Umbilical cord (tissue), 2 donors: ENCODE results near the gene PRICKLE2. TPM values are rescaled to one million over a fixed set of nuclear protein-coding genes. Genes with fewer than 3 reads are reported as not detected.

Source experiments
- DNase-seq: peaks from one replicate; pipeline ENCODE4 v3.0.0-alpha.2; 2015; ENCODE audit warnings: low spot score
- total RNA-seq: library from RNA; depleted of rRNA; stranded (reverse); fragments of >200 nt; gene quantifications from one replicate; pipeline ENCODE4 v1.2.3, GENCODE V29; 2014; ENCODE audit warnings: low replicate concordance; ENCODE audit not compliant: insufficient read depth

The PRICKLE2 gene
- total RNA-seq, 1 donor from 2014 or later: 56.1 TPM

DNA sequence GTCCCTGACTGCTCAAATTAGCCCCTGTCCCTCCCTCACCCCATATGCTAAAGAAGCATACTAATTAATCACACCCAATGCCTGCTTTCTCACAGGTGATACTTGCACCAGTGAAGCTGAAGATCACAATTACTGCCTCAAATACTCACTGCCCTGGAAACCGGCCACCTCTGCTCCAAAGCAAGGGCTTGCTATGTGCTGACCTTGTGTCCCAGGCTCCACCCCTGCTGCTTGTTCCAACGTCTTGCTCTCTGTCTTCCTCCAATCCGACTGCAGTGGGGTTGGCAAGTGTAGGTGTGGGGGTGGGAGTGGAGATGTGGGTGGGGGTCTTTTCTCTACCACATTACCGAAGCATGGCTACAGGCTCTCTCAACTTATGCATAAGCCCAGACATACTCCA is 146.3 kb downstream of the PRICKLE2 start:
- no peak for DNase-seq

DNA sequence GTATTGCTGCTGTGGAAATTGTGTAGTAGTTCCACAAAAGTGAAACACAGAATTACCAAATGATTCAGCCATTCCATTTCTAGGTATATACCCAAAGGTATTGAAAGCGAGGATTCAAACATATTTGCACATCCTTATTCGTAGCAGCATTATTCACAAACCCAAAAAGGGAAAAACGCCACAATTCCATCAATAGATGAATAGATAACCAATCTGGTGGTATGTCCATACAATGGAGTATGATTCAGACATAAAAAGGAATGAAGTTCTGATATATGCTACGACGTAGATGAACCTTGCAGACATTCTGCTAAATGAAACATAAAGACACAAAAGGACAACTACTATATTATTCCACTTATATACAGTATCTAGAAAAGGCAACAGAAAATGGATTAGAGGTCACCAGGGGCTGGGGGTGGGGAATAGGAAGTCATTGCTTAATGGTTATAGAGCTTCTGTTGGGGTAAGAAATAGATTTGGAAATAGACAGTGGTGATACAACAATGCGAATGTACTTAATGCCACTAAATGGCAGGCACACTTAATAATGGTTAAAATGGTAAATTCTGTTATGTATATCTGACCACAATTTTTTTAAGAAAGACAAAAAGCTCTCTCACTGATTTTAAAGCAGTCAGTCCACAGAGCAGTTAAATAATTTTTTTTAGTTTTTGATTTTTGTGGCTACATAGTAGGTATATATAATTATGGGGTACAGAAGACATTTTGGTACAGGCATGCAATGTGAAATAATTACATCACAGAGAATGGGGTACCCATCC is 150.2 kb downstream of the PRICKLE2 start:
- no peak for DNase-seq

DNA sequence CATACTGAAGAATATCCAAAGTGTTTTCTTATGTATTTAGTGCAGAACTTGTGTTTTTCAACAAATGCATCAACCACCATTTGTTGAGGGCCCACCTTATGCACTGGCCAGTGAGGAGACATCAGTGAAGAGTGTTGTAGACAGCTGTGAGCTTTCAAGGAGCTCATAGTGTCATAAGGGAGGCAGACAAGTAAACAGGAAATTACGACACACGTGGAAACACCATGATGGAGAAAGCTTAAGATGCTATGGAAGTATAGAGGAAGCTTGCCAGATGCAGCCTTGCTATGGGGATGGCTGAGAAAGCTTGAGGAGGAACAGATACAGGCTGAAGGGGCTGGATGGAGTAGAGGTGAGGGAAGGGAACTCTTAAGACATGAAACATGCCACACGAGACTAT is 151.2 kb downstream of the PRICKLE2 start:
- no peak for DNase-seq

DNA sequence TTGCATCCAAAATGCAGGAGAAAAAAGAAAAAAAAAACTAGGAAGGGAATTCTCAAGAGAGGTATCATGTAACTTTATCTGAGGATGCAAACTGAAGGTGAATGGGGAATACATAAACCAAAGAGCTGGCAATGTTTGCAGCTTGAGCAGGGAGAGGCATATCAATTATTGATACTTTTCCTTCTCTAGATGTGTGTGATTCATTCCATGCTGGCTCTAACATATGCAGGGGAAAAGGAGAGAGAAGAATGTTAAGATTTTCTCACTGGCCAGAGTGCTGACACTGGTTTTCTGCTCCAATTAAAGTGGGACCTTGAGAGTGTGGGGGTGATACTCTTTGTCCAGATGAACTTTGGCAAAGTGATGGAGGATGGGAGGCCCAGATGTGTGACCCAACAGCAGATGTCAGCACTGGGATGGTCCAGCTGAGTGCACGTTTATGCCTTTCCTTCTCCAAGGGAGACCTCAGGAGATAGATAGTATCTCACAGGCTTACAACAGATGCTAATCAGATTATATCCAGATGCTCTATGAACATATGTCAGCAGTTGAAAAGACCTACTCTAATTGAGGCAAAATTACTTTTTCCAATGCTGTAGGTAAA is 152.0 kb downstream of the PRICKLE2 start:
- DNase-seq: no peak

DNA sequence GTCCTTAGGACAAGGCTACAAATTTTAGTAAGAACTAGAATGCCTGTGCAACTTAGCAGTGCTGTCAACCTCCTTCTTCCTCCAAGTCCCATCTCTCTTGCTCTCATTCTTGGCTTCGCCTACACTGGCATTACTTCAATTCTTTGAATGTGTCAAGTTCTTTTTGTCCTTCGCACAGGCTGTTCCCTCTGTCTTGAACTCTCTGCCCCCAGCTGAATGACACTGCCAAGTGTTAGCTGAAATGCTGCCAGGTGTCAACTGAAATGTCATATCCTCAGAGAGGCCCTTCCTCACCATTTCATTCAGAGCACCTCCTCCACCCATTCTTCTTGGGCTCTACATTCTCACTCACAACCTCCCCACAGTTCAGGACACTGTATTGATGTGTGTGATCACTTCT is 153.1 kb downstream of the PRICKLE2 start:
- no peak for DNase-seq

DNA sequence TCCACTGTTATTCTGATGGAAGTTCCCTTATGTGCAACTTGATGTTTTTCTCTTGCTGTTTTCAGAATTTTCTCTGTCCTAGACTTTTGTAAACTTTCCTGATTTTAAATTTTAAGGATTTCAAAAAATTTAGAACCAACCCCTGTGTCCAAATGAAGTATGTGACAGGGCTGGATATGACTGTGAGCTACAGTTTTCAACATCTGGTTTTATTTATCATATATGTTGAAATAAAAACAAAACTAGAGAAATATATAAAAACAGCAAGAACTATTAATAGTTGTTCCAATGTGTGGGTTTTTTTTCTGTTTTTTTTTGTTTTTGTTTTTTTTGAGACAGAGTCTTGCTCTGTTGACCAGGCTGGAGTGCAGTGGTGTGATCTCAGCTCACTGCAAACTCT is 154.6 kb downstream of the PRICKLE2 start:
- DNase-seq: no peak

DNA sequence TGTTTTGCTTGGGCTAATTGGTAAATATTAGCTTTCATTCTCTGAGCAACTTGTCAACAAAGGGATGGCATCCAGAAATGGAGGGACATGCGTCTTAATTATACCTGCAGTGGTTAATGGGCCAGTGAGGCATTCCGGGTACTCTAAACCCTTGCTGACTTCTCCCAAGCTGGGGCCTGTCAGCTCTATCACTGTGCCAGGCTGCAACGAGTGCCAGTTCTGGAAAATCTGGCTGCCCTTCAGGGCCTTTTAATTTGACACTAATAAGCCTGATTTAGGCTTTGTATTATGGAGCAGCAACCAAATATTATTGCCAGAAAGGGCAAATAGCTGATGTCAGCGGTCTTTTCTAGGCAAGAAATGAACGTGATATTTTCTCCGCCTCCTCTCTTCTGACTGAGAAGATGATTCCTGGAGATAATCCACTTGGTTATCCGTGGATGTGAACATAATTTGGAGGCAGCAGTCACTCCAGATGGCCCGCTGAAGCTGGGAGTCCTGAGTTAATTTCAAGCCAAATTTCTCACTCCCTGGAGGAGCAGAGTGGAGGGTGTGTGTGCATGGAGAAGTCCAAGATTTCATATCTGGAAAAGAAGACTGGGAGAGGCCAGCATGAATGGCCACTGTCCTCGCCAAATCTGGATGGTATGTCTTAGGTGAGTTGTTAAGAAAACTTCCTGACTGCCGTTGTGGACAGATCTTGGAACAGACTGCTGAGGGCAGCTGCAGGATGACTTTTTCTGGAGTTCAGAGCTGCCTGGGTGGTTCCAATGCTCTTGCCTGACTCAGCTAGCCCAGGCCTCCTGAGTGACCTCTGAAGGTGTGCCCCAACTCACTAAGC is 157.5 kb downstream of the PRICKLE2 start:
- DNase-seq: peak; percentile 28

DNA sequence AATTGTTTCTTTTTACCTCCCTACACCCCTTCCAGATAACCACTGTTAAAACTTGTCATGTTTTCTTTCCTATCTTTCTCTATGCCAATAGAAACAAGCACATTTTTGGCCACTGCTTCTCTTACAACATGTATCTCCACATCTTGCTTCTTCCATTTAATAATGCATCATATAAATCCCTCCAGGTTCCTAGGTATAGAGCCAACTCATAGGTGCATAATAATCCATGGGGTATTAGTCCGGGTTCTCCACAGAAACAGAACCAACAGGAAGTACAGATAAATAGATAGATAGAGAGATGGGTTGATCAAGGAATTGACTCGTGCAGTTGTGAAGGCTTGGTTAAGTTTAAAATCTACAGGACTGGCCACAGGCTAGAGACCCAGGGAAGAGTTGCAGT is 160.5 kb downstream of the PRICKLE2 start:
- DNase-seq: no peak

DNA sequence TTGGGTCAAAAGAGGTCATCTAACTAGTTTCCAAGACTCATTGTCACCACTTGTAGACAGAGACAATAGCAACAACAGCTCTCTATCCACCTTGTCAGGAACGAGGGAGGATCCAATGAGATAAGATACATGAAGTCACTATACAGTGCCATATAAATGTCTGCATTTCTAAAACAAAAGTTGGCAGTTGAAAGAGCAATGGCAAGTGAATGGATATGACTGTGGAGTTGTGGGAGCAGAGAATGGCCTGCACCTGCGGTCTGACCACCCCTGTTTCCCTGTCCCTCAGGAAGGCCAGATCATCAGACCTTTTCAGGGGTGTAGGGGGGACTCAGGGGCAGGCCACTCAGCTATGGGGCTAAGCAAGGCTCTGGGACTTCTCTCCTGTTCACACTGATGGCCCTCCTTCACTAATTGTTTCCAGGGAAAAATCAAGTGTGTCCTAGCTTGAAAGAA is 161.3 kb downstream of the PRICKLE2 start:
- DNase-seq: no peak

DNA sequence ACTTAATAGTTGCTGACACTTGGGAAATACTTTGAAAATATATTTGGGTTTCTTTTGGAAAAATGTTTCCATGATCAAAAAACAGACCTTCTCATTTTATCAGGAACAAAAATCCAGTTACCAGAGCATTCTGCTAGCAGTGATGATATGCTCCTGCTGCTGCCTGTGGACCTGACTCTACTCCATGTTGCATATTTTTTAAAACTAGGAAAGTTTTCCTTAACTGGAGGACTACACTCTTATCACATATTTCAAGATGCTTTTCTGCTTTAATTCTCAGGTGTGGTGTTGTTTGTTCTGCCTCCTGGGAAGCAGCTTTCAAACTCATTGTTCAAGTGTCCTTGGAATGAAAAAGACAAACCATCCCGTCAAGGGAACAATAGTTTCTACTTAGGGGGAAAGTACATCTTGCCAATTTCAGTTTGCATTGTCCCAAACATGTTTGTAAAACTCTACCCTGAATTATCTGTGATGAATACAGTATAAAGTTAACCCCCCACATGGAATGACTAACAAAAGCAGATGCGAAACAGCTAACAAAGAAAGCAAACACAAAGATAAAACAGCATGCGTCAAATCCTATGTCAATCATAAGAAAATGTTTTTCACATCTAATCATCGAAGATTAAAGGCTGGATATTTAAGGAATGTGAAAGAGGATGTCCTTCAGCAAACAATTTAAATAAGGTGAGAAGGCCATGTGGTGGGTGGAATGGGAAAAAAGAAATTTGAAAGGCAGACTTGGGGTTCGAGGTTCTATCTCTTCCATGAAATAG is 161.9 kb downstream of the PRICKLE2 start:
- no peak for DNase-seq

DNA sequence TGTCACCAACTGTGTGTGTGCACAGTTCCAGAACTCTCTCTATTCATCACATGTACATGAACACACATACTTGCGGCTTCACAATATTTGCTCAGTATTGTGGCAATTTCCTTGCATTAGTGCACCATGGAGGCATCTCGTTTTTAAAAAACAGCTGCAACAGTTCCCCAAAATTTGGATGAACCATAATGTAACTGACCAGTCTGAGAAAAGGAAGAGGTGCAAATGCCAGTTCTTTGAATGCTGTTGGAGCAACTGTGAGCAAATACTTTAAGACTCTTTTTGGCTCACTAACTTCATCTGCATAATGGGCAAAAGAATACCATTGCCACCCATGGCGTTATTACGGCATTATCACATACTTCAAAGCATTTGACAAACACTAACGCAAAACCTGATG is 163.6 kb downstream of the PRICKLE2 start:
- no peak for DNase-seq

DNA sequence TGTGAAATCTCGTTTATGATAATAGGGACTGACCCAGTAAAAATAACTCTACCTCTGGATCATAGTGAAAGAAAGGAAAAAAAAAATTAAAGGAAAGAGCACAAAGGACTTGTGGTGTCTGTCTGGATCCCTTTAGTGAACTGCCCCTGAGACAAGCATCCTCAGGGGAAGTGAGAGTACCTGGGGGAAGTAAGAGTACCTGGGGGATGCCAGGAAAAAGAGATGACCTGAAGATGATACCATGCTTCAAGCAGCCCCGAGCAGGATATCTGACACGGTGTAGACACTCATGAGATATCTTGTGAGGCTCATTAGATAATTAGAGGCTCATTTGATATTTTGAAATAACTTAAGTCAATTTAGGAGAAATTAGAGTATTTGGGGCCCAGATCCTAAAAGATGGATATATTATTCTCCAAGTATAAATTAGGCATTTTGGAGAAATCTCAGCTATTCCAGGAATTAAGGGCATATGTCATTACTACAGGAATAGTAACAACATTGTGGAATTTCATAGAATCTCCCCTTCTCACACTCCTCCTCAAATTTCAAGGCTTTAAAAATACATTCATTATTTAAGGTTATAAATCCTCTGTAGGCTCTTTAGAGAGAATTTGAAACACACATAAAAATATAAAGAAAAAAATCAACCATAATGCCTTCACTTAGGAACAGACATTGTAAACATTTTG is 165.6 kb downstream of the PRICKLE2 start:
- DNase-seq: no peak

DNA sequence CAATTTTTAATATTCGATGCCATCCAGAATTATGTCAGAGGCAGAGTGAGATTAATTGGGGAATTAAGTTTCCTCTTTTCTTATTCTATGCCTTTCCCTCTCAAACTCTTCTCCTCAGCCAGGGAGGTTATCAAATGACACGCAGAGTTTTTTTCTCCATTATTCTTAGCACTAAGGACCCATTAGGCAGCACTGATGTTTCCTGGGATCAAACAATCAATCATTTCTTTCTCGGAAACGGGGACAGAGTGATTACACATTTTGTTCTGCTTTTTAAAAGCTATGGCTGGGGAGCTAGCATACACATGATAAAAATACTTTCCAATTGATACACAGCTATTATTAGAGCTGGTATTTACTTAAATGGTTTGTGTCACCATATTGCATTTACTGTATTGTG is 166.7 kb downstream of the PRICKLE2 start:
- DNase-seq: no peak

DNA sequence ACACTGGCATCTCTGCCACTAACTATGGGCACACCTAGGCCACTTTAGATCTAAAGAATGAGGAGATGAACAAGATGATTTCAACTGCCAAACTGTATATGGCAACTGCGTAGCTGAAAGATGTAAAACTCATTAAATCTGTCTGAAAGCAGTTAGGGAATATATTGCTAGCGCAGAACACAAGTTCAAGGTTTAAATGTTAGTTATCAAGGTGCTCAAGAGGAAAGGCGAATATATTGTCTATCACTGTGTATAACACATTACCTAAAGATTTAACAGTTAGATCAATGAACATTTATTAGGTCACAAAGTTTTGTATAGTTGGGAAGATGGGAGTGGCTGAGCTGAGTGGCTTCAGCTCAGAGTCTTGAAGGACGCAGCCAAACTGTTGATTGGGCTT is 168.0 kb downstream of the PRICKLE2 start:
- no peak for DNase-seq

DNA sequence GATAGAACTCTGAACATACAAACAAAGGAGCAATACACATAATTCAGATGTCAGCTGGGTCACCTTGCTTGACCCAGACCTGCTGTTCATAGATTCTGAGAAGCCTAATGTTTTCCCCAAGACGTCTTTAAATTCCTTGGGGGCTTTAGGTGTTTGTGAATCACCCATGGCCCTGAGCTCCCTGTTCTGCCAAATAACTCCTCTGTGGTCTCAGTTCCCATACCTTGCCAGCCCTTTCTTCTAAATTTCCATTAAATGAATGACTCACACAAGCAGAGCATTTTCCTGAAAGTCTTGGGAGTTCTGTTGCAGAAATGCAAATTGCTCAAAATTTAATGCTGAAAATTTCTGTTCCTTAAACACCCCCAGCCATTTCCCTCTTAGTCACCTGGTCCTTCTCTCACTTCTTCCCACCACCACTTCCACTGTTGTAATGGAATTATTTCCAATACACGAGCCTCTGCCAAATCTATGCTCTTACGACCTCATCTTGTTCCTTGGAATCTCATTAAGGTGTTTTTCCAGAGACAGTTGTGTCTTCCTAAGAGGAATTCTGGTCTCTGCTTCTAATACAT is 168.6 kb downstream of the PRICKLE2 start:
- DNase-seq: no peak

DNA sequence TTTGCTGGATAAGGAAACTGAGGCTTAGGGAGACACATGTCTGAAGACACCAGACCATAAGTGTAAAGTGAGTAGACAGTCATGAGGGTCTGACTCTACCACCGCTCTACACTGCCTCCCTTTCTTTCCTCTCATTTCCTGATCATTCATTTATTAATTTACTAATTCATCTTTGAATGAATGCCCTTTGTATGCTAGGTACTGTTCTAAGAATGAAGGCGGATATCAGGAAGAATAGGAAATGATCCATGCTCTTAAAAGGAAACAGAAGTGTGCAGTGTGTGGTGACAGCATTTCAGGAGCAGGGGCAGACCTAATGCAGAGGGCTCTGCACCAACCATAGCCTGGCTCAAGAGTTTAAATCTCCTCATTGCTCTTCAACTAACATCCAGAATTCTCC is 170.2 kb downstream of the PRICKLE2 start:
- no peak for DNase-seq

DNA sequence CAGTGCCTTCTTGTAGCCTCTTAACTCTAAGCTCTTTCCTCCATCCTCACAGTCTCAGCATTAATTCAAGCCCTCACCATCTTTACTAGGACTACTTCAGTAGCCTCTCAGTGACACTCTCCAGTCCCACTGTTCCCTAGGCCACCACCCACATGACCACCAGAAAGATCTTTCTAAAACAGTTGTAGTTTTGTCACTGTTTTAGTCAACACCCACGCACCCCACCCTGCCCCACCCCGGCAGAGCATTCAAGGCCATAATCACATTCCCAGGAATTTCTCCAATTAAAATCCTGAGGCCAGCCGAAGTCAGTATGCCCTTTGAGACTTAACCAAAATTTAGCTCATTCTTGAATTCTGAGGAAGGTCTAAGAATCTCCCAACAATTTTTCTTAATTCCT is 170.8 kb downstream of the PRICKLE2 start:
- DNase-seq: no peak

DNA sequence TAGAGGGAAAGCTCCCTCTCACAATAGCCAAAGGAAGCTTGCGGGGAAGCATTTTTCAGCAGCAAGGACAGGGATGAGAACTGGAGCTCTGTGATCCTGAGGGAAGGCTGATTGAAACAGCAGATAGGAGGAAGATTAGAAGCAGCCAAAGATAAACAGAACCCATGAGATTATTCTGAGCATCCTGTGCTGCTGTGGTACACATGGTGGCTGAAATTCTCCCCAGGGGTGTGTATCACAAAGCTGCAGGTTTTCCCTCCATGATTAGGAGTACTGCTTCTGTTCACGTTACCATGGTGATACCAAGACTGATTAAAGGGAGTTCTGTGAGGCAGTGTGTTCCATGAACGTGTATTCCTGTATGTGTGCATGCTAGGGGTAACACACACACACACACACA is 171.7 kb downstream of the PRICKLE2 start:
- no peak for DNase-seq

DNA sequence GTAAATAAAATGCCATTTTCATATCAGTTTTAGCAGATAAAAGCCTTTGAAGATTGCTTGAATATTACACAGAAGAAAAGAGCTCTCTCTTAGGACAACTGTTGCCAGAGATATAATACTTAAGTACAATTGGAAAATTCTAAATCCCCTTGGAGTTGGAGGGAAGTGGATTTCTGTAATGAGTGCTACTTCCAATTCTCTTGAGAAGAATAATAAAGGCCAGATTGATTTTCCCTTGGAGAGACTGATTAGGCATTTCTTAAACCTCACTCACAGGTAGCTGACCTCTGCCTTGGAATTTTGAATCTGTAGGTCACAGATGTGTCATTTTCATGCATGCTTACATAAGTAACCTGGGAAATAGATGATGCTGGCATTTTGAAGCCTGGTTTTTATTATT is 172.1 kb downstream of the PRICKLE2 start:
- no peak for DNase-seq

DNA sequence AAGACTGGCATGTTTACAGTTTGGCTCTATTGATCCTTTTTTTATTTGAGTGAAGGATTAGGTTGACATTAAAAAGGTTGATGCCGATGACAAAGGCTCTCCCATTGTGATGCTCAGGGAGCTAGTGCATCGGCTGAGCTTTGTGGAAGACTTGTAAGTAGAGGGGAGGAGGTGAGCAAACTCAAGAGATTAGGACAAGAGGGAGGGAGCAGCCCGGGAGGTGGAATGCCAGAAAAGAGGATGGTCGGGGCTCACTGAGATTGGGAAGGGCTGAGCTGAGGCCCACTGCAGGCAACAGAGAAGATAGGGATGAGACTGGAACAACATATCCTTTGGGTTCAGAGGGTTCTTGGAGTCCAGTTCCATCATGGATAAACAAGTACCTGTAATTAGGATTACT is 175.4 kb downstream of the PRICKLE2 start:
- DNase-seq: no peak

DNA sequence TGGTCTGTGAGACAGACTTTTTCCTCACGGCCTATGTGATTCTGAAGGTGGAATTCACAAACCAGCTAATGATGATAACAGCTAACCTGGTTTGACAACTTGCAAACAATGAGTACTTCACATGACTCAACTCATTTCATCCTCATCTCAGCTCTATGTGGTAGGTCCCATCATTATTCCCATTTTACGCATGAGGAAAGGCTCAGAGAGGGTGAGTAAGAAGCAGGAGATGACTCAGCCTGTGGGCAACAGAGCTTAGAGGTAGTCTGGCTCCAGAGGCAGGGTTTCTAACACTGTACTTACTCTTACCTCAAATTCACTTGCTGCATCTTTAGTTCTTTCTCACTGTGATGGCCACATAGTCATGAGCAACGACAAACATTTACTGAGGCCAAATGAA is 176.1 kb downstream of the PRICKLE2 start:
- no peak for DNase-seq
